ENCODE data around the gene TMEM190. TPM values are rescaled to one million over a fixed set of nuclear protein-coding genes. Genes with fewer than 3 reads are reported as not detected.

The TMEM190 gene
- total and polyA plus RNA-seq, 9 of the 15 experiments (the other 6 are each of a cell fraction or from before 2014, with no cell fraction given): not detected

- TF ChIP-seq TBP (optimal IDR thresholded peaks at IDR 0.05; ENCODE audit: low read depth, low read length): no peak
- TF ChIP-seq ZBTB17 (CRISPR knock-in tag; IDR thresholded peaks at IDR 0.05): no peak
- TF ChIP-seq RBM25 (IDR thresholded peaks at IDR 0.05; ENCODE audit: low read depth, low read length, severe bottlenecking): peak; percentile 80
- TF ChIP-seq ZFP36 (IDR thresholded peaks at IDR 0.05; ENCODE audit: low read depth, low read length, partially characterized antibody): peak; percentile 33
- TF ChIP-seq ZNF232 (CRISPR knock-in tag; IDR thresholded peaks at IDR 0.05): no peak
- no peak for TF ChIP-seq ELK1 (CRISPR knock-in tag; IDR thresholded peaks at IDR 0.05)
- no peak for TF ChIP-seq CUX1 (CRISPR knock-in tag; IDR thresholded peaks at IDR 0.05)
- TF ChIP-seq BRF1 (IDR thresholded peaks at IDR 0.05; ENCODE audit: borderline replicate concordance, extremely low read depth, insufficient read length): no peak
- peak; percentile 63 for TF ChIP-seq BCOR (IDR thresholded peaks at IDR 0.05)
- no peak for TF ChIP-seq HNRNPH1 (optimal IDR thresholded peaks at IDR 0.05; ENCODE audit: low read depth, low read length)
- TF ChIP-seq XRCC3 (IDR thresholded peaks at IDR 0.05): no peak
- no peak for TF ChIP-seq NFIC (IDR thresholded peaks at IDR 0.05)
- TF ChIP-seq IRF2 (CRISPR knock-in tag; IDR thresholded peaks at IDR 0.05): 0 out of 2 replicates have a peak, but pooled peaks have one; percentile 44
- no peak for TF ChIP-seq MCM7 (IDR thresholded peaks at IDR 0.05)
- no peak for TF ChIP-seq HINFP (tag; conservative IDR thresholded peaks at IDR 0.05; ENCODE audit: low read depth)
- TF ChIP-seq KDM1A (IDR thresholded peaks at IDR 0.05): 0 out of 4 replicates have a peak, but pooled peaks of 1 of the 2 experiments have one; percentile 6
- TF ChIP-seq GATAD2A (IDR thresholded peaks at IDR 0.05): no peak
- no peak for TF ChIP-seq MIER1 (IDR thresholded peaks at IDR 0.05; ENCODE audit: low read depth)
- no peak for TF ChIP-seq MNT (conservative IDR thresholded peaks at IDR 0.05)
- TF ChIP-seq ZNF121 (CRISPR knock-in tag; conservative IDR thresholded peaks at IDR 0.05): no peak
- TF ChIP-seq GABPB1 (CRISPR knock-in tag; IDR thresholded peaks at IDR 0.05): no peak
Measured at GRCh38 chr19:55382522-55383054, 6.0 kb downstream of the TMEM190 start (continued).

Measured in K562 (cell line).